ENCODE data around the gene ELAVL1.
A peak's percentile ranks its signal among the peaks of the same experiment; 100 is the strongest.
"Not testable (repeated sequence)": the region's sequence is repeated elsewhere in the genome, so short reads cannot be mapped to it uniquely, and the experiment has no call there.

ELAVL1 gene

DNA sequence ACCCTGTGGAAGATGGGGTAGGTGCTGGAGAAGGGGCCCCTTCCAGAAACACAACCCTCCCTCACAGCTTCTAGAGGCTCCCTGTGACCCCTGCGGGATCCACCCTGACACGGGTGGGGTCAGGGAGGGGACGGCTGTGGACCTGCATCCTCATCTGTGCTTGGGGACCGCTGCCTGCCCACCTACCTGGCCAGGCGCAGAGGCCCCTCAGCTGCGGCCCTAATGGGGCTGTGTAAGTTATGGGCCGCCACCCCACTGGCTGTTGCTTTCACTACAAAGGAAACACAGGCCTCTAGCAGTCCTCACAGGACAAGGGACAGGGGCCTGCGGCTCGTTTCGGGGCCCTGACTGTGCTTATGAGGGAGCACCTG is 72.5 kb downstream of the ELAVL1 start:
- FAIRE-seq = no peak

DNA sequence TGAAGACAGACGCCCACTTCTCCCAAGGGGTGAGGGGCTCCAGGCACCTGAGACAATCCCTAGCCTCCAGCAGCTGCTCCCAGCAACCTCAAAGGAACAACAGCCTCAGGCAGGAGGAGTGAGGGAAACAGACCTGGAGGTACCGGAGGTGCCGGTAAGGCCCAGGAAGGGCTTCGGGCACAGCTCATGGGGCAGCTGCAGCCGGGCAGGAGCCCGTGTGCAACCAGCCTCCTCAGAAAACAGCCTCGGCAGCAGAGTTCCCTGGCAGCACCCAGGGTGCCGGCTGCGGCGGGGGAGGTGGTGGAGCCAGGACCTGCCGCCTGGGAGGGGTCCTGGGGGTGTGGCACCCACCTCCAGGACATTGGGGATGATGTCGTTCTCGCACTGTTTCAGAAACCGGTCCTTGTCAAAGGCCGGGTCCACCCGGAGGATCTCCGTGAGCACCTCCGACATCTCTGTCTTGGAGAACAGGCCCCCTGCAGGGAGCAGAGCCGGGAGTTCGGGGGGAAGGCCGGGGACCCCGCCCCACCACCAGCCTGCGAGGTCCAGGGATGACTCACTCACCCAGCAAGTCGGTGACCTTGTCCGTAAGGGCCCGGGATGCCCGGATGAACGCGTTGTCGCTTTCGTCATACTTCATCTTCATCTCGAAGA is 73.0 kb downstream of the ELAVL1 start:
- no peak for FAIRE-seq

DNA sequence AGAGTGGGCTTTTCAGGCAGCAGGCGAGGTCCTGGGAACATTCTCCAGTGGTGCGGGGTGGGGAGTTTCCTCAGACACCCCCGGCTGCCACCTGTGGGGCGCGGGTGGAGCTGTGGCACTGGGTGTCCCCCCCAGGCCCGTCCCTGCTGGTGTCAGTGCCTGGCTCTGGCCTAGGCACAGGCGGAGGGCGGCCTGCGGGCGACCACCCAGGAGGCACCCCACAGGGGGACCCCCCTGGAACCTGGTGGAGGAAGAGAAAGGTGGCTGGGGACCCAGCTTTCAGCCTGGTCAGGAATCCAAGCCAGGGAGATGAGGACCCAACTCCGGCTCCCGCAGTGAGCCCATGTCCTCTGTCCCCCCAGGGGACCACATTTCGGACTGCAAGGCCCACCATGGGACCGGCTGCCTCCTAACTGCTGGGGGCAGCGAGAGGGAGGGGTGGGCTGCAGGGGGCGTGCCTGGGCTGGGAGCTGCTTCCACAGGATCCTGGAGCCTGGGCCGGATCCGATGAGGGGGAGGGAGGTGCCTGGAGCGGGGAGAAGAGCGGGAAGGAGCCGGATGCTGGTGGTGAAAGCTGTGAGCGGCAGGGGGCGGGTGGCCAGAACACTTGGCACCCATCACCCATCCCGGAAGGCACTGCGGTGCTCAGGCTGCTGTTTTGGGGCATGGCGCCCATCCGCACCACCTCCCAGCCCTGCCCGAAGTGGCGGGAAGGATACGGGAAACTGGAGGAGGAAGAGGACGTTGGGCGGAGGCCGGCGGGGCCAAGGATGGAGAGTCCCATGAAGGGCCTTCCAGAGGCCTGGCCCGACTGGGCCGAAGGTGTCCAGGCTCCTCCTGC is 74.0 kb downstream of the ELAVL1 start:
- no peak for FAIRE-seq

DNA sequence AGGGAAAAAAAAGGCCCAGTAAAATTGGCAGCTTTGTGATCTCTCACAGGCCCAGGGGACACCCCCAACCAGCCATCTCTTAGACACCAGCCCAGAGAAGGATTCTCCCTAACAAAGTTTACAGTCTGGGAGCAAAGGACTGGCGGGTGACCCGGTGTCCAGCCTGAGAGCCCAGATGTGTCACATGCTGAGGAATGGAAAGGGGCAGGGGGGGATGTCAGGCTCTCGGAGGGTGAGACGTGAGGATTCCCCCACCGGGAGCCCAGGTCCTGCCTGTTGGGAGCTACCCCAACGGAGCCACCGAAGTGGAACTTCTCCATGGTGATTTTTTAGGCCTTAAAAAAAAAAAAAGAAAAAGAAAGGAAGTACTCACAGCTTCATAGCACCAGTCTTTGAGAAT is 74.7 kb downstream of the ELAVL1 start:
- FAIRE-seq = no peak

DNA sequence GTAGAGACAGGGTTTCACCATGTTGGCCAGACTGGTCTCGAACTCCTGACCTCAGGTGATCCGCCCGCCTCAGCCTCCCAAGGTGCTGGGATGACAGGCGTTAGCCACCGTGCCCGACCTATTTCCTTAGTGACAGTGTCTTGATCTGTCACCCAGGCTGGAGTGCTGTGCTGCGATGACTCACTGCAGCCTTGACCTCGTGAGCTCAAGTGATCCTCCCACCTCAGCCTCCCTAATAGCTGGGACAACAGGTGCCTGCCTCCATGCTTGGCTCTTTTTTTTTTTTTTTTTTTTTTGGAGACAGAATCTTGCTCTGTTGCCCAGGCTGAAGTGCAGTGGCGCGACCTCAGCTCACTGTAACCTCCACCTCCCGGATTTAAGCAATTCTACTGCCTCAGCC is 75.4 kb downstream of the ELAVL1 start:
- not testable (repeated sequence) for FAIRE-seq

DNA sequence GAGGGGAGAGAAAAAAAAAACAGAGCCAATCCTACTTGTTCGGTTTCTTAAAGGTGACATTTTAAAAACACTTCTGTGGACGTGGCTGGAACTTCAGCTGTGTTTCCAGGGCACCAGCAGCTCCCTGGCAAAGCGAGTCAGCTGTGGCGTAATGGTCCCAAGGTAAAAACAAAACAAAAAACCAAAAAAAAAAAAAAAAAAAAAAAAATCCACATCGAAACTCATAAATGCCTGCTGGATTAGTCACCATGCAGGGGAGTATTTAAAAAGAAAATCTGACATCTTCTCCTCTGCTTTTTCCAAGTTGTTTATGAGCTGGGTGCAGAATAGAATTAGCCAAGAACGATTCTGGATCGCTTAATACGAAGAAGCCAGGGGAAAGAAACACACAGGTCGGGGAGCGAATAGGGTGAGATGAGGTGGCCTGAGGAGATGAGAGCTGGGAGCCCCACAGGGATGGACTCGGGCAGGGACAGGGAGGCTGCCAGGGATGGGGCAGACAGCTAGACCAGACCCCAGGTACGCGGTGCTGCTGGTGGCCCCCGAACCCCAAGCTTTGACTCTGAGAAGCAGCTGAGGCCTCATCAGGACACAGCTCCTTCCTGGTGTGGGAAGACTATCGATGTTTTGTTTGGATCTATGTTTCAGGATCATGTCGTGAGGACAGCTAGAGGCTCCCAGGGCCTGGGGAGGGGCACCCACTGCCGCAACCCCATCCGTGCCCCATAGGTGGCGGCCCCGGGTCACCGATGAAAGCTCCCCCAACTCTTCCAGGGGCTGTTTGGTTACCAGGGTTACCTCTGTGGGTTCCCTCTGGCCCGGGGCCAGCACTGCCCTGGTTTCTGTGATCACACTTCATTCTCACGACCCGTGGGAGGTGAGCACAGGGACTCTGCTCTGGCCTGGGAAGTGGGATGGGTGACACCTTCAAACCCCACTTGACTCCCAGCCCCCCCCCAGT is 76.4 kb downstream of the ELAVL1 start:
- FAIRE-seq = peak; percentile 98

DNA sequence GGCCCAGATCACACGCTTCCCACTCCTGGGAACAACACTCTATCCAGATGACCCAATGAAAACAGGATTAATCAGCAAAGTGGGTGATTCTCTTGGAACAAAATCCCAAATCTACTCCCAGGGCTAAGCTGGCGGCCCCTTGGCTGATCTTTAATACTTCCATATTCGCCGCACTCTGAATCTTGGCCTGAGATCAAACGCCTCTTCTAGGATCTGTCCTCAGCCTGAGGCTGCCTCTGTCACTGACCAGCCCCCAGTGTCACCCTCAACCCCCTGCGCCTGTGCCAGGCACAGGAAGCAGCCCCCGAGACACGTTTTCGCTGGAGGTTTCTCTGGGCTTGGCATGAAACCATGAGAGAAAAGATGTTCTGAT is 77.1 kb downstream of the ELAVL1 start:
- no peak for FAIRE-seq

DNA sequence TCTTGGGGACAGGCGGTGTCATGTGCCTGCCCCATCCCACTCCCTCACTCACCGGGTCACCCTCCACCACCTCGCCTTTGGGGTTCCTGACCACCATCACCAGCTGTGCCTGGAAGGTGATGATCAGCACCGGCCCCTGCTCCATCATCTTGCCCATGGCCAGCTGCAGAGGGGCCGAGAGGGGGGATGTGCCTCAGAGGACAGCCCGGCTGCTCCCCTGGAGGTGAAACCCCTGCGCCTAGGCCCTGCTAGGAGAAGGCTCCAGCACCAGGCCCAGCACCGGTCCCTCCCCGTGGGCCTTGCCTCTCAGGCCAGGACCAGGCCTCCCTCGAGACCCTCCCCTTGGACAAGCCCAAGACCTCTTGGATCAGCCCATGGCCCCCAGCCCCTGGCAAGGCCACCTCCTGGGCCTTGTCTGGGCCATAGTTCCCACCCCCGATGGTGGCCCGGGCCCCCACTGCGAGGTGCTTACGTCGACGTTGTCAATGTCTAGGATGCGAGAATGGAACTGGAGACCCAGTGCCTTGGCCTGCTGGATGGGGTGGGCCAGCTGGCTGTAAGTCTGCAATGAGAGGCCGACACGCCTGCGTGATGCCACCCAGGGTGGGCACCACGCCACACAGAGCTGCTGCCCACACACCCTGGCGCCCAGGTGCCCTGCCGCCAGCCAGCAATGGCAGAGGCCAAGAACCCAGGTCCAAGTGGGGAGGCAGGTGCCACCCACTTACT is 77.7 kb downstream of the ELAVL1 start:
- no peak for FAIRE-seq

DNA sequence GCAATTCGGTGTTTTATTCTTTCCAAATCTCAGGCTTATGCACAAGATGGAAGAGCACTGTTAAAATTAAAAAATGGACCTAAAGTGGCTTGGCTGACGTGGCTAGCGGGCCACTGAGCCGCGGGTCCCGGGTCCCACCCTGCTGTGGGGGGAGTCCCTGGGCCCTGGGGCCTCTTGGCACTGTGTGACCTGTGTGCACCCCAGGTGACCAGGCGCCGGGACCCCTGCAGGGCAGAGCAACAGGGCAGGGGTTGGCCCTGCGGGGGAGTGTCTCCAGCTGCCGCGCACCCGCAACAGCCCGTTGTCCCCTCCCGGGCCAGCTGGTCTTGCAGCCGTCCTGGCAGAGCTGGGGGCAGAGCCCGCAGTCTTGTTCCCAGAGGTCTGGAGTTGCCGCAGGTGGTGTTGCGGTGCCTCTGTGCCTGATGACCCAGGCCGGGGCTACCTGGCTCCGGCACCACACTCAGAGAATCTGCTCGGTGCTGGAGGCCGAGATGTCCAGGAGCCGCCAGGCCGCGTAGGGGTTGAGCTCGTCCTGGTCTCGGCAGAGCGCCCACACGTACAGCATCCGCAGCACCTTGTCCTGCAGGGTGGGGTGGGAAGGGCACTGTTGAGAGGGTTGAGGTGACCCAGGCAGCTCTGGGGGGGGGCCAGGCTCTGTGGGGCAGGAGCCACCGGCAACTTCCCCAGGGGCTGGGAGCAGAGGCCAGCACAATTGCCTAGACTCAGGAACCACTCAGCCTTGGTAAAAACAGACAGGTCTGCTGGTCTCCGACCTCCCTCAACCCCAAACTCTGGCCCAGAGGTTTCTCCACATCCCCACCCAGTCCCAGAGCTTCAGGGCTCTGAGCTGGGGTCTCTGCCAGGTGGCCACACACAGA is 78.5 kb downstream of the ELAVL1 start:
- FAIRE-seq = no peak

DNA sequence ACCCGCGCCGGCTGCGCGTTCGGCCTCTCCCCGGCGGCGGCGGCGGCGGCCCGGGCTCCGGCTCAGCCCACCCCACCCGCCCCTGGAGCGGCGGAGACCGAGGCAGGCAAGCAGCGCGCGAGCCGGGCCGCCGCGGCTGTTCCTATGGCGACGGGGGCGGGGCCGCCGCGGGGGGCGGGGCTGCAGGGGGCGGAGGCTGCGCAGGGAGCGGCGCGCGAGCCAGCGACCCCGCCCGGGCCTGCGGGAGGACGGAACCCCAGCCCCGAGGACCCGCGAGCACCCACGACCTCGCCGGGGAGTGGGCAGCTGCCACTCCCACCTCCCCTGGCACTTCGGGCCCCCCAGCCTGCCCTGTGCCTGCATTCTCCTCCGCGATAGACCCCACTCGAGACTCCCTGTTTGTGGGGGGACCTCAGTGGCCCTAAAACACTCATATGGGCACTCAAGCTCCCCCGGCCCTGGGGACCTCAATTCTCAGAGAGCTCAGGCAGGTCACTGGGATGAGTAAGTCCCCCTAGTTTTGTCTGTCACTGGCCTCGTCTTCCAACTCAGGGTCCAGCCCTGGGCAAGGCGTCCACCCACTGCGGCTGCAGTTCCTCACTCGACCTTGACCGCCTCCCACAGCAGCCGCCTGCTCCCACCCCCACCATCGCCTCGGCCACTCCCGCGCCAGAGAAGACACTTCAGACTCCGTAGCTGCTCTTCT is 79.3 kb downstream of the ELAVL1 start, which contains the start of gene CTXN1:
Gene CTXN1, minus strand, starts transcription at position 115 of the 706 bp plus-strand sequence. CDS start 597 bp downstream, outside the sequence.
- no peak for FAIRE-seq

DNA sequence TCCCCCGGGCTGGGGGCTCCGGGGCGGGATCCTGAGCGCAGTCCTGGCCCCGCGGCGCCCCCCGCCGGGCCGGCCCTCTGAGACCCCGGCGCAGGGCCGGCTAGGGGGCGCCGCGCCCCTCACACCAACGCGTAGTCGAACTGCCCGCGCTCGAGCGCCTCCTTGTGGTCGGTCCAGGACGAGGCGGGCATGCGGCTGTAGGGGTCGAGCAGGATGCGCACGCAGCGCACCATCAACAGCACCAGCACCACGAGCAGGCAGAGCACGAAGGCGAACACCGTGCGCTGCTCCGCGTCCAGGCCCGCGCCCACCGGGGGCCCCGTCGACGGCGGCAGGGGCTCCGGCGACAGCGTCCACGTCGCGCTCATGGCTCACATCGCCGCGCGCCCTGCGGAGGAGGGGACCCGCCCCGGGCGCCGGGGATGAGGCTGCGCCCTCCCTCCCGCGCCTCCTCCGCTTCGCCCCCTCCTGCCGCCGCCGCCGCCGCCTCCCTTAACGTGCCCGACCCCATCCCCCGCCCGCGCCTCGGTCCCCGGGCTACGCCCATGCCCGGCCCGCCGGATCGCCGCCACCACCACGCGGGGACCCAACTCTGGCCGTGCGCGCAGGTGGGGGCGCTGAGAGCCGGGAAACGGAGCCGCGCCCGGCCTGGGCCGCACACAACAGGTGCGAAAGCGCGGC is 80.1 kb downstream of the ELAVL1 start:
- FAIRE-seq = no peak

DNA sequence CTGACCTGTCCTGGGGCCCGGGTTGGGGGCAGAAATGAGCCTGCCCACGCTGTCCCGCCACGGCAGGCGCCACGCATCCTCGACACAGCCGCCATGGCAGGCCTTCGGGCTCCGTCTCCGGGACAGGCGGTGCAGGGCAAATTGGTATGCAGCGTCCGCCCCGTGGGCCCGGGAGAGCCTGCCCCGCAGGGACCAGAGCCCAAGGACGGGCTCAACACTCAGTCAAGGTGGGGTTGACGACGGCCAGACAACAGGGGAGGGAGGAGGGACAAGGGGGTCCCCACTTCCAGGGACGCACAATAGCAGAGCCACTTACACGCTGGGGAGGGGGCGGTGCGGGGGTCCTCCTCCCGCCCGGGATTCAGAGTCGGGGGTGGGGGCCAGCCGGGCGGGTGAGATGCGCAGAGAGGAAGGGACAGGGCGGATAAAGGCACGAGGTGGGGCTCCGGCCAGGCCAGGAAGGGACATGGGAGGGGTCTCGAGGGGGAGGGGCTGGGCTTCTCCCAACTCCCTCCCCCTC is 80.7 kb downstream of the ELAVL1 start:
- no peak for FAIRE-seq

DNA sequence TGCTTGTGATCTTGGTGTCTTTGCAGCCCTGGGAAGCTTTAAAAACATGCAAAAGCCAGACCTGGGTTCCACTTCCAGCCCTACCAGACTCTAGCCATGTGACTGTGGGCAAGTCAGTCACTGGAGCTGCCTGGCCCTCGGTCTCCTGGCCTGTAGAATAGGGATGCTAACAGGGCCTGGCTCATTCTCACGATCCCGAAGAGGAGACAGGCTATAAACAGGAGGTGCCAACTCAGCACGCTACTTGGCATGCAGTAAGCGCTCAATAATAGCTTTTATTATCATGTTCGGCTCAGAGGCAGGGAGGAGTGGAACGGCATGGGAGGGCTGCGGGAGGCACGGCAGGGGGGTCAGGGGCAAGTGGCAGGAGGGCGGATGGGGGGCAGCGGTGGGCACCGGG is 81.2 kb downstream of the ELAVL1 start:
- FAIRE-seq = no peak

DNA sequence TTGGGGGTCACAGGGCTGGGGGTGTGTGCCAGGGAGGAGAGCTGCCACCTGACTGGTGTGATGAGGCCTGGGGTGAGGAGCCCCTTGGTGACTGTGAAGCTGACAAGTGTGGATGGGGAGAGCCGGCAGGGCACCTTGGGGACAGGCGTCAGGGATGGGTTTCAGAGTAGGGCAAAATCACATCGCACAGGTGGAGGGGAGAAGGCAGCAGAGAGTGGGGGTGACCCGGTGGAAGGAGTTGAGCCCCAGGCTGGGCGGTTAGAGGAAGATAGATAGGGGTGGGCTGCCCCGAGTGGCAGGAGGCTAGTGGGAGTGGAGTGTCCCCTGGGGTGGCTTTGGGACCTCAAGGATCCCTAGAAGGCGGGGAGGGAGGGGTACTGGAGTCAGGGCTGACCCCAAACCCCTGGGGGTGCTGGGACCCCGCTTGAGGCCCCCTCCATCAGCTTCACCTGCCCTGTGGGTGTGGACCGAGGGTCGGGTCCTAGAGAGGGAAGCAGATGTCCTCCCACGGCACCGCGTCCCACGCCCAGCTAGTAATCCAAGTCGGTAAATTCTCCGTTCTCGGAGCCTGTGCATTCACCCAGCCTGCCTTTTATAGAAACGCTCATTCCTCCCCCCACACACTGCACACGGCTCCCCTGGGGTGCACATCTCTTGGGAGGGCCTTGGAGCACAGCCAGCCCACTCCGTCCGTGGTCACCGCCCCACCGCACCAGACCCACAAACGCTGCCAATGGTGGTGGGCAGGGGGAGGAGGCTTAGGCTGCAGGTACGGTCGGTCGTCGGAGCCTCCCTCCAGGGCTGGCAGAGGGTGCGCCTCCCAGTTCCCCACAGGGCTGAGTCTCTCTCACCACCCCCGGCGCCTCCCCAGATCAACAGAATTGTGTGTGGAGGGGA is 81.9 kb downstream of the ELAVL1 start:
- no peak for FAIRE-seq

DNA sequence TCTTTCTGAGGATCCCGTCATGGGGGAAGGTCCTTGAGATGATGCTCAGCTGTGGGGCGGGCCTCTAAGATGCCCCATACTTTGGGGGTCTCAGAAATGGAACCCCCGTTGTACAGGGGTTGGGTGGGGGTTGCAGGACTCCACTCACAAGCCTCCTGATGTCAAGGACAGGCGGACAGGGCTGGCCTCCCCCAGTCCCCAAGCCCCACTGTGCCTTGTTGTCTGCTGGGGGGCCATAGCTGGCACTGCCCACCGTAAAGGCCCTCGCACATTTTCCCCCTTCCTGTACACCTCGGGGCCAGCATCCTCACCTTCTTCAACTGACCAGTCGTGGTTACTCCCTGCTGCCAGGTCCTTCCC is 82.6 kb downstream of the ELAVL1 start:
- no peak for FAIRE-seq

DNA sequence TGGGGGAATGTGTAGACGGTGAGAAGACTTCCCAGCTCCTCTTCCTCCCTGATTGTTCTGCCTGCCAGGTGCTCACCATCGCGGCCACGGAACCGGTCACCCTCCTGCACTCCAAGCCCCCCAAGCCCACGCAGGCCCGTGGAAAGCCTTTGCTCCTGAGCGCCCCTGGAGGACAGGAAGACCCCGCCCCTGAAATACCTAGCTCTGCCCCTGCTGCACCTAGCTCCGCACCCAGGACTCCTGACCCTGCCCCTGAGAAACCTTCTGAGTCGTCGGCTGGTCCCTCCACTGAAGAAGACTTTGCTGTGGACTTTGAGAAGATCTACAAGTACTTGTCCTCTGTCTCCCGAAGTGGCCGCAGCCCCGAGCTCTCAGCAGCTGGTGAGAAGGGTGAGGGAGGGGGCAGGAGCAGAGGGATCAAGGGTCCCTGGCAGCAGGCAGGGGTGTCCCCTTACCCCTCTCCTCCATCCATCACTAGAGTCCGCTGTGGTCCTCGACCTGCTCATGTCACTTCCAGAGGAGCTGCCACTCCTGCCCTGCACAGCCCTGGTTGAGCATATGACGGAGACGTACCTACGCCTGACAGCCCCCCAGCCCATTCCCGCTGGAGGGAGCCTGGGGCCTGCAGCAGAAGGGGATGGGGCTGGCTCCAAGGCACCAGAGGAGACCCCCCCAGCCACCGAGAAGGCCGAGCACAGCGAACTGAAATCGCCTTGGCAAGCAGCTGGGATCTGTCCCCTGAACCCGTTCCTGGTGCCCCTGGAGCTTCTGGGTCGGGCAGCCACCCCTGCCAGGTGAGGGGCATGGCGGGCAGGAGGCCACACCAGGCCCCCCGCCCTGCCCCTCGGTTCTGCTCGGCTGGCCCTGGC is 83.2 kb downstream of the ELAVL1 start:
- FAIRE-seq = no peak

DNA sequence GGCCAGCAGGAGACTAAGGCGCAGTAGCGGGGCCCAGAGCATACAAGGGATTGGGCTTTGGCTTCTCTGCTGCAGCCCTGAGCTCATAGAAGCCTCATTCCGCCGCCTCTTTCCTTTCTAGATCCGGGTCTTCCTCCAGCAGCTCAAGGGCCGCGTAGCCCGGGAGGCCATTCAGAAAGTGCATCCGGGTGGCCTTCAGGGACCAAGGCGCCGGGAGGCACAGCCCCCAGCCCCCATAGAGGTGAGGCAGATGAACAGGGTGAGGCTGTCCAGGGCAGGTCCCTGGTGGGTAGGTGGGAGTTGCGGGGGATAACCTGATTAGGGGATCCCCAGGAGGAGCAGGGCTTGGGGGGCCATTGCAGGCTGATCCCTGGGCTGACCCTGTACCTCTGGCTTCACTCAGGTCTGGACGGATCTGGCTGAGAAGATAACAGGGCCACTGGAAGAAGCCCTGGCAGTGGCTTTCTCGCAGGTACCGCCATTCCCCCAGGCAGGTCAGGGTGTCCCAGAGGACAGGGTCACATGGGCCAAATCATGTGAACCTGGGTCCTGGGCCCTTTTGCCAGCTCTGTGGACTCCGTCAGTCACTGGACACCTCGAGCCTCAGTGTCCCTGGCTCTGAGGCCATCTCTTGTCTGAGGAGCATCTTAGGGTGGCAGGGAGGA is 84.0 kb downstream of the ELAVL1 start:
- FAIRE-seq = no peak
